Lower leg skin (tissue), 3 donors: ENCODE measurements around the gene MAN1A1.

Experiments used
- POLR2A ChIP-seq, 2 donors: fragments of 450-650 bp; IDR thresholded peaks; one replicate each; pipeline ENCODE4 v1.6.1; 2016 to 2017; ENCODE audit warnings: antibody characterized with exemption in 2 of 2, mild to moderate bottlenecking in 1 of 2, moderate library complexity in 1 of 2
- TF ChIP-seq, protein P1 (sequence below), 3 donors: fragments of 450-650 bp; IDR thresholded peaks; one replicate each; pipeline ENCODE4 v1.5.1; 2016; ENCODE audit warnings: antibody characterized with exemption in 3 of 3, mild to moderate bottlenecking in 3 of 3, moderate library complexity in 2 of 3

DNA sequence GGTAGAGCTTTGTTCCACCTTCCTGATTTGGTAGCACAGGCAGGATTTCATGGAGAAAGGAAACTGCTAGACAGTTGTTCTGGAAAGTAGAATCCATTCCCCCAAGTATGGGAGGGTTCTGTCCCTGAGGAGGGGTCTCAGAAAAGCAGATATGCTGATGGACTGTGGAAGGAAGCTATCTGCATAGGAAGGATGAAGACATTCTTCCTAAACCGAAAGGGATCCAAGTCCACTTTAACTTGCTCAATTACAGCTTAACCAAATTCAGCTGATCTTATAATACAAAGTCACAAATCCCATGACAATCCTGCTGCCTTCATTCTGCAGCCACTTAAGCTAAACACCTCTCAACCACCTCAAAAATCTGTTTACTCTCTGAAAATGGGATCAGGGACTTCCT is 2.6 kb downstream of the MAN1A1 start:
- TF ChIP-seq, protein P1, sequence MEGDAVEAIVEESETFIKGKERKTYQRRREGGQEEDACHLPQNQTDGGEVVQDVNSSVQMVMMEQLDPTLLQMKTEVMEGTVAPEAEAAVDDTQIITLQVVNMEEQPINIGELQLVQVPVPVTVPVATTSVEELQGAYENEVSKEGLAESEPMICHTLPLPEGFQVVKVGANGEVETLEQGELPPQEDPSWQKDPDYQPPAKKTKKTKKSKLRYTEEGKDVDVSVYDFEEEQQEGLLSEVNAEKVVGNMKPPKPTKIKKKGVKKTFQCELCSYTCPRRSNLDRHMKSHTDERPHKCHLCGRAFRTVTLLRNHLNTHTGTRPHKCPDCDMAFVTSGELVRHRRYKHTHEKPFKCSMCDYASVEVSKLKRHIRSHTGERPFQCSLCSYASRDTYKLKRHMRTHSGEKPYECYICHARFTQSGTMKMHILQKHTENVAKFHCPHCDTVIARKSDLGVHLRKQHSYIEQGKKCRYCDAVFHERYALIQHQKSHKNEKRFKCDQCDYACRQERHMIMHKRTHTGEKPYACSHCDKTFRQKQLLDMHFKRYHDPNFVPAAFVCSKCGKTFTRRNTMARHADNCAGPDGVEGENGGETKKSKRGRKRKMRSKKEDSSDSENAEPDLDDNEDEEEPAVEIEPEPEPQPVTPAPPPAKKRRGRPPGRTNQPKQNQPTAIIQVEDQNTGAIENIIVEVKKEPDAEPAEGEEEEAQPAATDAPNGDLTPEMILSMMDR (IDR thresholded peaks at IDR 0.05): no peak
- no peak for TF ChIP-seq POLR2A (IDR thresholded peaks at IDR 0.05)
